ENCODE measurements around the gene PLPPR5. TPM values are rescaled to one million over a fixed set of nuclear protein-coding genes. Genes with fewer than 3 reads are reported as not detected.

PLPPR5 gene
- total and polyA plus RNA-seq, 10 donors: not detected

GRCh38 chr1:99004254-99004860, 304 bp downstream of the PLPPR5 start:
- Histone ChIP-seq H3K36me3 (no peaks in the 10 kb centered on the region), H3K9me3 (no peaks in the 10 kb centered on the region), H3K4me1 (peaks cover 0 to 20% (median 14%) of the 10 kb centered on the region in 6 donors), H3K27me3 (replicated peaks in 1 of 7) (peaks cover 0 to 89% (median 37%) of the 10 kb centered on the region in 7 donors), H3K27ac (no peak overlapping the region), H3K4me3 (peak overlapping the region in 7 of 8 donors; percentile 6 to 67 (median 37))
- peak; percentile 70 for DNase-seq
- 1 to 8% (median 3%) methylated on average over 19 to 66 of the region's 66 CpGs for WGBS, 5 donors
- TF ChIP-seq POLR2AphosphoS5 (IDR thresholded peaks at IDR 0.05): no peak
- no peak for TF ChIP-seq CTCF (IDR thresholded peaks at IDR 0.05 in 8 of 11, conservative IDR thresholded peaks at IDR 0.05 in 3 of 11)
- TF ChIP-seq POLR2A (IDR thresholded peaks at IDR 0.05): no peak
- intact Hi-C loops (cut with DNase I; ENCODE audit: low total_unique reads): no loop called here

GRCh38 chr1:99003581-99004253, 944 bp downstream of the PLPPR5 start:
- DNase-seq: no peak
- peak overlapping the region in 4 of 8 donors; percentile 9 to 67 (median 38) for H3K4me3 ChIP-seq

GRCh38 chr1:98992844-98993243, 11.8 kb downstream of the PLPPR5 start:
- DNase-seq: no peak
- H3K9me3 ChIP-seq: no peaks in the 10 kb centered on the region
- no peak for TF ChIP-seq POLR2A (IDR thresholded peaks at IDR 0.05)
- TF ChIP-seq POLR2AphosphoS5 (IDR thresholded peaks at IDR 0.05): no peak
- TF ChIP-seq CTCF (IDR thresholded peaks at IDR 0.05 in 8 of 11, conservative IDR thresholded peaks at IDR 0.05 in 3 of 11): no peak
- 60 to 72% (median 65%) methylated on average over 3 of the region's 3 CpGs for WGBS, 5 donors
- H3K4me1 ChIP-seq: no peaks in the 10 kb centered on the region
- H3K36me3 ChIP-seq: no peaks in the 10 kb centered on the region
- intact Hi-C loops (cut with DNase I; ENCODE audit: low total_unique reads): no loop called here
- no peak overlapping the region for H3K27ac ChIP-seq
- no peaks in the 10 kb centered on the region for H3K27me3 ChIP-seq (replicated peaks in 1 of 7)
- no peak overlapping the region for H3K4me3 ChIP-seq

More at GRCh38 chr1:99003581-99004253, 944 bp downstream of the PLPPR5 start:
- Histone ChIP-seq H3K27ac (no peak overlapping the region), H3K9me3 (no peaks in the 10 kb centered on the region), H3K4me1 (peaks cover 0 to 20% (median 14%) of the 10 kb centered on the region in 6 donors), H3K36me3 (no peaks in the 10 kb centered on the region), H3K27me3 (replicated peaks in 1 of 7) (peaks cover 0 to 94% (median 37%) of the 10 kb centered on the region in 7 donors)
- TF ChIP-seq CTCF (IDR thresholded peaks at IDR 0.05 in 8 of 11, conservative IDR thresholded peaks at IDR 0.05 in 3 of 11) (no peak), POLR2AphosphoS5 (IDR thresholded peaks at IDR 0.05) (no peak), POLR2A (IDR thresholded peaks at IDR 0.05) (no peak)
- intact Hi-C loops (cut with DNase I; ENCODE audit: low total_unique reads): no loop called here
- WGBS, 5 donors: 18 to 26% (median 22%) methylated on average over 20 of the region's 20 CpGs
